HFF-Myc (cell line): ENCODE data around the gene DOCK4.

Source experiments
- DNase-seq: peaks from one replicate; pipeline ENCODE4 v3.0.0-alpha.2; 2011; ENCODE audit warnings: low read depth; ENCODE audit errors: extremely low read depth
- H3K4me3 ChIP-seq: replicated peaks from 2 replicates; pipeline ENCODE4 v1.5.1; 2011; ENCODE audit warnings: low read depth, mild to moderate bottlenecking, control low read depth, low read length
- TF ChIP-seq, protein P1 (sequence below): IDR thresholded peaks from 2 replicates; pipeline ENCODE4 v1.5.1; 2012; ENCODE audit warnings: mild to moderate bottlenecking, low read depth, low read length, control low read depth; ENCODE audit errors: missing control alignments

DOCK4 gene

DNA sequence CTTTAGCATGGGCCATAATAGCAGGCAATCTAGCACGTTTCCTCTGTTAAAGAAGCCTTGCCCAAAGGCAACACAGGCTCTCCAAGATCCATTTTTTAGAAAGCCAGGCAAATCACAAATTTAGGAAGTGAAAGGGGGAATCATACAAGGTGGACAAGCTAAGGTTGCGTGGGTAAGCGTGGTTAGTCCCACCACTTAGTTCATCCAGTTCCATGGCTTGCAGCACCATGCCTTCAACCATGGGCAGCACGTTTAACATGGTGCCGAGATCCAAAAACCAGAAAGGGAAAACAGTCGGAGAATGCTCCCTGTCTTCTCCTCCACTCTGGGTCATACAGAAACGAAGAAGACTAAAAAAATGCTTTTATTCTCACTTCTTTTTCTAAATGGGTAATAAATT lies 409.5 kb downstream of the DOCK4 start:
- no peak for DNase-seq
- H3K4me3 ChIP-seq = no peak overlapping the region
- TF ChIP-seq, protein P1, sequence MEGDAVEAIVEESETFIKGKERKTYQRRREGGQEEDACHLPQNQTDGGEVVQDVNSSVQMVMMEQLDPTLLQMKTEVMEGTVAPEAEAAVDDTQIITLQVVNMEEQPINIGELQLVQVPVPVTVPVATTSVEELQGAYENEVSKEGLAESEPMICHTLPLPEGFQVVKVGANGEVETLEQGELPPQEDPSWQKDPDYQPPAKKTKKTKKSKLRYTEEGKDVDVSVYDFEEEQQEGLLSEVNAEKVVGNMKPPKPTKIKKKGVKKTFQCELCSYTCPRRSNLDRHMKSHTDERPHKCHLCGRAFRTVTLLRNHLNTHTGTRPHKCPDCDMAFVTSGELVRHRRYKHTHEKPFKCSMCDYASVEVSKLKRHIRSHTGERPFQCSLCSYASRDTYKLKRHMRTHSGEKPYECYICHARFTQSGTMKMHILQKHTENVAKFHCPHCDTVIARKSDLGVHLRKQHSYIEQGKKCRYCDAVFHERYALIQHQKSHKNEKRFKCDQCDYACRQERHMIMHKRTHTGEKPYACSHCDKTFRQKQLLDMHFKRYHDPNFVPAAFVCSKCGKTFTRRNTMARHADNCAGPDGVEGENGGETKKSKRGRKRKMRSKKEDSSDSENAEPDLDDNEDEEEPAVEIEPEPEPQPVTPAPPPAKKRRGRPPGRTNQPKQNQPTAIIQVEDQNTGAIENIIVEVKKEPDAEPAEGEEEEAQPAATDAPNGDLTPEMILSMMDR = no peak

DNA sequence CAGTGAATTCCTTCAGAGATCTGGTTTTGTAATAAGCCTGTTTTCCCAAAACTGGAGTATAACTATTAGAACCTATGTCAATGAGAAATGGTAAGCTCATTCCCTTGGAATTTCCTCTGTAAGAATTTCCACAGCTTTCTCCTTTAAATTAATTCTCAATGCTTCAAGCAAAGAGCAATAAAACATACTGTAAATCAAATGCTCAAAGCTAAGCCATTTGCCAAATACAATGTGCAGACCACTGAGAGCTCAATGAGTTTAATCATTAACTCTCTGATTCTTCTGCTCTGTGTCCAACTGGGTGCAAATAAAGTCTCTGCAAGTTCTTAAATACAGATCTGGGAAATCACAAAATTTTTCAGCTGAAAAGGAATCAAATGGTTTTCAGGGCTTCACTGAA lies 416.3 kb downstream of the DOCK4 start:
- no peak for DNase-seq
- TF ChIP-seq, protein P1 = no peak
- H3K4me3 ChIP-seq = no peak overlapping the region

DNA sequence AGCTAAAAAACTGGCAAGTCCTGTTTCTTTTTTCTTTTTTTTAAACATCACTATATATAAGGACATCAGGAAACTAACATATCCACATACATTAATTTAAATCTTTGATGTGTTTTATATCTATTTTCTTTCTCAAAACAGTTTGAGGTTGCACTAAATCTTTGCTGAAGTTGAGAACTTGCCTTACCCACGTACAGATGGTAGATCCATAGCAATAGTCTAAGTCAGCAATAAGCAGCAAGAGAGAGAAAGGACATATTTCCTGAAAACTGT lies 417.2 kb downstream of the DOCK4 start:
- H3K4me3 ChIP-seq = no peak overlapping the region
- TF ChIP-seq, protein P1 = no peak
- no peak for DNase-seq

DNA sequence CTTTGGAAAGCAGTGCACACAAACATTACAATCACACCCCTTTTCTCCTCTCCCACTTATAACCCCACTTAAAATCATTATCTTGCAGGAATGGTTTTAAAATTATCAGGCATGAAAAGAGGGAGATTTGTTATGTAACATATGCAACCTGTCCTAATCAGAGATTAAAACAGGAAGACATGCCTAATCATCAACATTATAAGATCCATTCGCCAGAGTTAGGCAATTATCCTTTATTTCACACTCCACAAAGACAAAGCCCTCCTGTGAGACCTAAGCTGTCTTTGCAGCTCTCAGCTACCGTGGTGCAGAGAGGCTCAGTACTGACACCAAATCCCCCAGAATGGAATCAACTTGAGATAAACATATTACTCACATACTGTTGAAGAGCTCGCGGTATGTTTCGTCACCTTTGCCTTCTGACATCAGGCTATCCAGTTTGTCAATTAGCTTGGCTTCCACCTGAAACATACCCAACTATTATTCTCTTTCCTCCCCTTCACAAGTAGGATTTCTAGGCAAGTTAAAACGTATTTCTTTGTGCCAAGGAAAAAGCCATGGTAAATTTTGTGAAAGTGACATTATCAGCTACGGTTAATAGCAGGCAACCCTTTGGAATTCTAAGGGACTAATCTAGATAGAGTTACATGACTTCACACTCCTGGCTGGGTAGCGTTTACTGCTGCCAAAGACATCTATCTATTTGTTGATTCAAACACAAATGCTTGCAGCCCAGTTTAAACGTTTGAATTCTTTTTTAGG lies 417.7 kb downstream of the DOCK4 start:
- no peak for DNase-seq
- TF ChIP-seq, protein P1 = no peak
- no peak overlapping the region for H3K4me3 ChIP-seq

DNA sequence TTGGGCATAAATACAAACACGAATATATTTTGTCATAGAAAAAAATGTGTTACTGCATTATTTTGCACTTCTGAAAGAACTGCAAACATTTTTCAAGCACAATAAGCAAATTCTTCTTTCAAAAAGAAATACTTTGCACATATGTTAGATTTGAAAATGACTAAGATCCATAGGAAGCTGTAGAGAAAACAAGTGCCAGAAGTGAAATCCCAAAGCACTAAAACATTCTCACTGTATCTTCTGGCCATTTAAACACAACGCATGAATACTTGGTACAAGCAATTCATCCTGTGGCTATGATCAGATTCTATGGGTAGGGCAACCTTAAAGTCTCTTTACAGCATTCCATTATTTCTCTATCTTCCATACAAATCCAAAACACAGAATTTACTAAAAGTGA lies 418.5 kb downstream of the DOCK4 start:
- TF ChIP-seq, protein P1 = no peak
- DNase-seq = no peak
- H3K4me3 ChIP-seq = no peak overlapping the region

DNA sequence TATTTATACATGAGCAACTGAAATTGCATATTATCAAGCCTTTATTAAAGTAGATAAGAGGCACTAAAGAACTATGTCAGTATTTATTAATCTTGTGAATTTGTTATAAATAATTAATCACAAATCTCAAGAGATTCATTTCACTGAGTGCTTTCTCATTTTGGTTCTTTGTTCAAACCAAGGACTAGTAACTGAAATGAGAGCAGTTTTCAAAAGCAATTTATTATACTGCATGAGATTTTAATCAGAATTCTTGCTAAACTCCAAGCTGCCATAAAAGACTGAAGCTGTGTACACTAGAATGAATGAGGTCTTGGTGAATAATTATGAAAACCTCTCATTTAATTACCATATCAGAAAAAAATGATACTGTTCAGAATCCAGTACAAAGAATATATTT lies 419.1 kb downstream of the DOCK4 start:
- DNase-seq = no peak
- TF ChIP-seq, protein P1 = no peak
- no peak overlapping the region for H3K4me3 ChIP-seq

DNA sequence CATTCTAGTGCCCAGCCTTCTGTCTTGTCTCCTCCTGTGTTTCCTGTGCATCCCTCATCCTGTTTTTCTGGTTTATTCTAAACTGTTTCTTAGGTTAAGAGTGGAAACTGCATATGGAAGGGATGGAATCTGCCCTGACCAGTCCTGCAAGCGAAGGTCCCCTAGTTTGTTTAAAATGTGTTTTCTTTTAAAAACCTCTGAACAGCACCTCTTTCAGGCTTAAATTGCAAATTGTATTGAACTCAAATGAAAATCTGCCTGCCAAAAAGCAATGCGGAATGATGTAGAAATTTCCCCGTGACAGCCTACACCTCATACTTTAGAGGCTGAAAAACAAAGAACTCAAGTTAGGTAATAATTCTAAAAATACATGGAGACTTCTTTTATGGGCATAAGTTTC lies 421.1 kb downstream of the DOCK4 start:
- DNase-seq = no peak
- H3K4me3 ChIP-seq = no peak overlapping the region
- TF ChIP-seq, protein P1 = no peak
